Measurements from ENCODE around the gene ARHGEF28. TPM values are rescaled to one million over a fixed set of nuclear protein-coding genes. Genes with fewer than 3 reads are reported as not detected.

ARHGEF28 gene
- total and polyA plus RNA-seq, 2 of the 13 experiments (the other 11 are each of a cell fraction or from before 2014, with no cell fraction given): 17.4 to 34.1 TPM

DNA sequence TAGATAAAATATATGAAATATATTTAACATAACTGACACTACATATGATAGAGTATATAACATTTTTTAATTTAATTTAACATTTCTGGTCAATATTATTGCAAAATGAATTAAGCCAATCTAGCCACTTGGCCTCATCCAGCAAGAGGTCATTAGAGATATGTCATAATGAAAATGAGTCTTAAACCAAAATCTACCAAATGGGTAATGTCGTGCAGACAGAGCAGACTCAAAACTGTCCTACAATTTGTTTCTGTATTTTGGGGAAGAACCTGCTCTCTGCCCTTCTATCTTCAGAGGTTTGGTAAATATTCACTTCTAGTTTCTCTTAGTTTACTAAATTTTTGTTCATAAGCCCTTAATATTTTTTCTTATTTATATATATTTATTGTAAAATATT, 61.4 kb downstream of the ARHGEF28 start:
- intact Hi-C loops (cut with micrococcal nuclease; ENCODE audit: unreplicated experiment) (no loop called here), in situ Hi-C loops (cut with HindIII; ENCODE audit: extremely low pct_ligation_motif_present, low pct_unique_long_range_greater_than_20kb) (no loop called here)
- ChIA-PET POLR2A (no interaction called here), CTCF (ENCODE audit: low intra/inter-chr PET ratio, low total read pairs) (no interaction called here)
- Histone ChIP-seq H3K9me3 (ENCODE audit: low read length) (no peaks in the 10 kb centered on the region), H2AFZ (ENCODE audit: low read length) (no peak overlapping the region), H3K79me2 (ENCODE audit: insufficient read depth, low read length) (peaks cover 7% of the 10 kb centered on the region), H3K36me3 (replicated peaks in 1 of 2; ENCODE audit: control insufficient read depth in 1 of 2, insufficient read depth in 2 of 2, low read length in 2 of 2) (peaks cover 3 to 13% of the 10 kb centered on the region in 2 experiments; a peak in 3 of 5 replicates), H3K4me2 (ENCODE audit: low read depth, low read length) (no peak overlapping the region), H3K4me1 (ENCODE audit: insufficient read depth, low read length) (no peaks in the 10 kb centered on the region), H3K4me3 (replicated peaks in 1 of 3; ENCODE audit: insufficient read depth in 1 of 3, low read depth in 2 of 3, low read length in 3 of 3) (no peak overlapping the region), H3K9ac (ENCODE audit: insufficient read depth, low read depth, low read length) (no peak overlapping the region), H3K27me3 (ENCODE audit: control insufficient read depth in 1 of 2, insufficient read depth in 2 of 2, low read length in 2 of 2) (no peaks in the 10 kb centered on the region), H3K27ac (ENCODE audit: extremely low read length, insufficient read depth, low read length) (no peak overlapping the region), H4K20me1 (ENCODE audit: insufficient read depth, low read length) (no peaks in the 10 kb centered on the region)
- ATAC-seq: no peak
- DNase-seq (ENCODE audit: low spot score): no peak
- 96% methylated on average over 1 of the region's 1 CpG for WGBS (ENCODE audit: low lambda C conversion rate)
- BruUV-seq (replicated peaks): no TSS peak
- FAIRE-seq: no peak
- TF ChIP-seq POLR2AphosphoS2 (IDR thresholded peaks at IDR 0.05; ENCODE audit: low read depth, low read length) (no peak), SRF (IDR thresholded peaks at IDR 0.05; ENCODE audit: low read depth, low read length) (no peak), ZBTB7B (CRISPR knock-in tag; IDR thresholded peaks at IDR 0.05) (no peak), RAD21 (CRISPR knock-in tag; IDR thresholded peaks at IDR 0.05) (no peak), MAFF (IDR thresholded peaks at IDR 0.05; ENCODE audit: low read depth, low read length) (no peak), MBD4 (IDR thresholded peaks at IDR 0.05; ENCODE audit: borderline replicate concordance, low read length) (no peak), ZNF350 (CRISPR knock-in tag; IDR thresholded peaks at IDR 0.05; ENCODE audit: borderline replicate concordance, low read depth) (no peak), RFX1 (IDR thresholded peaks at IDR 0.05) (no peak), GZF1 (CRISPR knock-in tag; IDR thresholded peaks at IDR 0.05) (no peak), ZNF7 (CRISPR knock-in tag; IDR thresholded peaks at IDR 0.05) (no peak), PRMT3 (CRISPR knock-in tag; IDR thresholded peaks at IDR 0.05; ENCODE audit: borderline replicate concordance, low read depth) (no peak)
- TF ChIP-seq, protein P1, sequence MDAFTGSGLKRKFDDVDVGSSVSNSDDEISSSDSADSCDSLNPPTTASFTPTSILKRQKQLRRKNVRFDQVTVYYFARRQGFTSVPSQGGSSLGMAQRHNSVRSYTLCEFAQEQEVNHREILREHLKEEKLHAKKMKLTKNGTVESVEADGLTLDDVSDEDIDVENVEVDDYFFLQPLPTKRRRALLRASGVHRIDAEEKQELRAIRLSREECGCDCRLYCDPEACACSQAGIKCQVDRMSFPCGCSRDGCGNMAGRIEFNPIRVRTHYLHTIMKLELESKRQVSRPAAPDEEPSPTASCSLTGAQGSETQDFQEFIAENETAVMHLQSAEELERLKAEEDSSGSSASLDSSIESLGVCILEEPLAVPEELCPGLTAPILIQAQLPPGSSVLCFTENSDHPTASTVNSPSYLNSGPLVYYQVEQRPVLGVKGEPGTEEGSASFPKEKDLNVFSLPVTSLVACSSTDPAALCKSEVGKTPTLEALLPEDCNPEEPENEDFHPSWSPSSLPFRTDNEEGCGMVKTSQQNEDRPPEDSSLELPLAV (CRISPR knock-in tag; conservative IDR thresholded peaks at IDR 0.05; ENCODE audit: low read depth): no peak
- TF ChIP-seq, protein P2, sequence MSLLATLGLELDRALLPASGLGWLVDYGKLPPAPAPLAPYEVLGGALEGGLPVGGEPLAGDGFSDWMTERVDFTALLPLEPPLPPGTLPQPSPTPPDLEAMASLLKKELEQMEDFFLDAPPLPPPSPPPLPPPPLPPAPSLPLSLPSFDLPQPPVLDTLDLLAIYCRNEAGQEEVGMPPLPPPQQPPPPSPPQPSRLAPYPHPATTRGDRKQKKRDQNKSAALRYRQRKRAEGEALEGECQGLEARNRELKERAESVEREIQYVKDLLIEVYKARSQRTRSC (CRISPR knock-in tag; IDR thresholded peaks at IDR 0.05; ENCODE audit: low read depth): no peak
- TF ChIP-seq, protein P3, sequence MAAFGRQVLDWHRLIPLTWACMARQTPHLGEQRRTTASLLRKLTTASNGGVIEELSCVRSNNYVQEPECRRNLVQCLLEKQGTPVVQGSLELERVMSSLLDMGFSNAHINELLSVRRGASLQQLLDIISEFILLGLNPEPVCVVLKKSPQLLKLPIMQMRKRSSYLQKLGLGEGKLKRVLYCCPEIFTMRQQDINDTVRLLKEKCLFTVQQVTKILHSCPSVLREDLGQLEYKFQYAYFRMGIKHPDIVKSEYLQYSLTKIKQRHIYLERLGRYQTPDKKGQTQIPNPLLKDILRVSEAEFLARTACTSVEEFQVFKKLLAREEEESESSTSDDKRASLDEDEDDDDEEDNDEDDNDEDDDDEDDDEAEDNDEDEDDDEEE (CRISPR knock-in tag; IDR thresholded peaks at IDR 0.05): no peak
